GM12878 (cell line): ENCODE measurements around the gene ZFP91. TPM values are rescaled to one million over a fixed set of nuclear protein-coding genes. Genes with fewer than 3 reads are reported as not detected.

Source experiments
- ATAC-seq: fragments of 200-7000 bp; cut with Tn5 transposase; 3 replicates; pipeline ENCODE4 v1.9.1; 2020; ENCODE audit warnings: mild to moderate bottlenecking, moderate library complexity
- BruUV-seq: library from RNA; stranded (reverse); fragments of 400-500 nt; replicated peaks from 2 replicates; lab custom pipeline; 2021; lab: Mats Ljungman, UMichigan
- CTCF ChIA-PET: fragments of 300-600 bp; sonication (Branson Sonifier 250); formaldehyde crosslinking; extraction: SDS; loops from one replicate; lab custom pipeline; 2021; ENCODE audit warnings: inconsistent platforms; lab: Yijun Ruan, JAX
- POLR2A ChIA-PET: fragments of 350-600 bp; formaldehyde crosslinking; extraction: SDS; loops from one replicate; lab custom pipeline; 2021; ENCODE audit warnings: inconsistent platforms; lab: Charles Lee
- RAD21 ChIA-PET: fragments of 300-600 bp; sonication (Branson Sonifier 250); formaldehyde crosslinking; loops from one replicate; lab custom pipeline; 2023; ENCODE audit warnings: antibody characterized with exemption; ENCODE audit not compliant: unreplicated experiment; lab: Charles Lee
- SMC1A ChIA-PET: fragments of 300-600 bp; sonication (Branson Sonifier 250); formaldehyde crosslinking; loops from one replicate; lab custom pipeline; 2023; ENCODE audit not compliant: unreplicated experiment, uncharacterized antibody; lab: Charles Lee
- DNase-seq: peaks from one replicate; pipeline ENCODE4 v3.0.0-alpha.2; 2011; ENCODE audit warnings: low read depth, low spot score
- FAIRE-seq: peaks from 3 replicates; lab custom pipeline; 2011; peaks lifted over from hg19 to GRCh38; lab: Jason Lieb, UNC
- H2AFZ ChIP-seq: 2 replicates; pipeline ENCODE4 v1.6.0; 2011; ENCODE audit warnings: low read depth, low read length, control low read depth; ENCODE audit not compliant: control insufficient read depth
- H3K27ac ChIP-seq: 2 replicates; pipeline ENCODE4 v1.5.1; 2011; ENCODE audit warnings: control low read depth; ENCODE audit not compliant: control insufficient read depth, insufficient read depth
- H3K27me3 ChIP-seq, 2 experiments: replicated peaks in 1 of 2; 2 replicates each; pipeline versions ENCODE4 v1.6.0 to v1.6.1; 2011; ENCODE audit warnings: low read length in 1 of 2; ENCODE audit not compliant: control insufficient read depth in 2 of 2, insufficient read depth in 2 of 2
- H3K36me3 ChIP-seq, 2 experiments: 2 replicates each; pipeline ENCODE4 v1.5.1; 2011; ENCODE audit warnings: low read length in 1 of 2; ENCODE audit not compliant: control insufficient read depth in 2 of 2, insufficient read depth in 2 of 2
- H3K4me1 ChIP-seq: 2 replicates; pipeline ENCODE4 v1.6.1; 2011; ENCODE audit warnings: mild to moderate bottlenecking, low read length, moderate library complexity, mixed read lengths; ENCODE audit not compliant: control insufficient read depth, insufficient read depth
- H3K4me2 ChIP-seq: 2 replicates; pipeline ENCODE4 v1.6.0; 2011; ENCODE audit warnings: control low read depth; ENCODE audit not compliant: control insufficient read depth, insufficient read depth
- H3K4me3 ChIP-seq: fragments of 200-600 bp; sonication (generic); 2 replicates; pipeline ENCODE4 v1.5.1; 2016
- H3K79me2 ChIP-seq: 2 replicates; pipeline ENCODE4 v1.6.0; 2011; ENCODE audit warnings: low read length; ENCODE audit not compliant: control insufficient read depth, insufficient read depth
- H3K9ac ChIP-seq: 2 replicates; pipeline ENCODE4 v1.8.0; 2011; ENCODE audit warnings: low read length, control low read depth, mixed read lengths; ENCODE audit not compliant: control insufficient read depth, insufficient read depth
- H3K9me3 ChIP-seq: replicated peaks from 3 replicates; pipeline ENCODE4 v1.5.1; 2011; ENCODE audit warnings: mild to moderate bottlenecking, low read length; ENCODE audit not compliant: control insufficient read depth, insufficient read depth
- H4K20me1 ChIP-seq: 2 replicates; pipeline ENCODE4 v1.6.0; 2011; ENCODE audit not compliant: control insufficient read depth, insufficient read depth
- BCL11A ChIP-seq: IDR thresholded peaks from 2 replicates; pipeline ENCODE4 v1.6.1; 2011; ENCODE audit warnings: low read depth, low read length
- BMI1 ChIP-seq: fragments of 450-650 bp; IDR thresholded peaks from 2 replicates; pipeline ENCODE4 v1.6.1; 2016; ENCODE audit warnings: mild to moderate bottlenecking, moderate library complexity, borderline replicate concordance
- CHD1 ChIP-seq: IDR thresholded peaks from 2 replicates; pipeline ENCODE4 v1.6.1; 2012; ENCODE audit warnings: low read depth, low read length, improper control_type of control experiment
- CREM ChIP-seq: IDR thresholded peaks from 2 replicates; pipeline ENCODE4 v1.6.1; 2014; ENCODE audit warnings: antibody characterized with exemption, low read depth
- ETV6 ChIP-seq, 2 experiments: fragments of 450-650 bp in 1 of 2; IDR thresholded peaks in 1 of 2; conservative IDR thresholded peaks in 1 of 2; 2 replicates each; pipeline ENCODE4 v1.6.1; 2014; ENCODE audit warnings: antibody characterized with exemption in 1 of 2, borderline replicate concordance in 1 of 2, low read depth in 1 of 2, mild to moderate bottlenecking in 1 of 2, moderate library complexity in 1 of 2
- IKZF1 ChIP-seq: fragments of 450-650 bp; conservative IDR thresholded peaks from 2 replicates; pipeline ENCODE4 v1.6.1; 2017; ENCODE audit warnings: antibody characterized with exemption, mild to moderate bottlenecking
- IRF4 ChIP-seq: IDR thresholded peaks from 2 replicates; pipeline ENCODE4 v1.6.1; 2011; ENCODE audit warnings: low read depth, low read length
- PAX5 ChIP-seq: IDR thresholded peaks from 2 replicates; pipeline ENCODE4 v1.6.1; 2011; ENCODE audit warnings: low read depth, low read length, borderline replicate concordance
- RCOR1 ChIP-seq: conservative IDR thresholded peaks from 2 replicates; pipeline ENCODE4 v1.6.1; 2012; ENCODE audit warnings: low read depth, low read length, improper control_type of control experiment
- TARDBP ChIP-seq: IDR thresholded peaks from 2 replicates; pipeline ENCODE4 v1.6.1; 2016; ENCODE audit warnings: borderline replicate concordance
- ZNF622 ChIP-seq: fragments of 450-650 bp; IDR thresholded peaks from 2 replicates; pipeline ENCODE4 v1.6.1; 2017; ENCODE audit warnings: mild to moderate bottlenecking, inconsistent platforms
- WGBS: methylation state at CpG from one replicate; pipeline ENCODE4 v1.1.6; 2016; ENCODE audit warnings: low lambda C conversion rate; ENCODE audit not compliant: insufficient replicate concordance, insufficient coverage; ENCODE audit errors: missing lambda C conversion rate; 5-methylcytosine and 5-hydroxymethylcytosine counted together
- in situ Hi-C: fragments of 300-500 bp; cut with MboI; formaldehyde crosslinking; loops from 9 replicates; pipeline ENCODE4 v1.14.3; 2018; ENCODE audit warnings: mixed read lengths
- intact Hi-C: fragments of 100-400 bp; cut with micrococcal nuclease; formaldehyde crosslinking; loops from one replicate; pipeline ENCODE4 v1.14.2; 2022; ENCODE audit not compliant: unreplicated experiment
- polyA plus RNA-seq, 11 experiments: library from polyadenylated mRNA; depleted of rRNA in 4 of 11; unstranded in 6 of 11; stranded (reverse) in 5 of 11; fragments of >200 nt; fragmentation: Nextera tagmentation in 4 of 11; fragmentation: Illumina TruSeq in 1 of 11; extraction: Ambion mirVana in 4 of 11; extraction: Trizol in 1 of 11; gene quantifications; 1 replicate in 1 of 11; 2 replicates in 10 of 11; pipeline versions ENCODE4 v1.2.1 to v1.2.3, GENCODE V29; 2011 to 2016; ENCODE audit warnings: inconsistent platforms in 2 of 11, missing spikeins in 2 of 11, low read depth in 1 of 11
- total RNA-seq, 4 experiments: library from RNA; depleted of rRNA in 3 of 4; stranded (reverse); fragments of >200 nt in 3 of 4; fragmentation: Illumina TruSeq in 1 of 4; extraction: Trizol in 1 of 4; gene quantifications; 2 replicates each; pipeline versions ENCODE4 v1.2.1 to v1.2.3, GENCODE V29; 2013 to 2021
- TF ChIP-seq, protein P1 (sequence below): fragments of 450-650 bp; IDR thresholded peaks from 2 replicates; pipeline ENCODE4 v1.6.1; 2017; ENCODE audit warnings: mild to moderate bottlenecking
- TF ChIP-seq, protein P2 (sequence below): fragments of 450-650 bp; IDR thresholded peaks from 2 replicates; pipeline ENCODE4 v1.6.1; 2016; ENCODE audit warnings: mild to moderate bottlenecking, moderate library complexity, borderline replicate concordance
- TF ChIP-seq, protein P3 (sequence below): fragments of 450-650 bp; IDR thresholded peaks from 2 replicates; pipeline ENCODE4 v1.6.1; 2018; ENCODE audit warnings: mild to moderate bottlenecking, low read depth, moderate library complexity; ENCODE audit not compliant: partially characterized antibody

Gene ZFP91
- total and polyA plus RNA-seq, 10 of the 15 experiments (the other 5 are each of a cell fraction or from before 2014, with no cell fraction given) = 12.9 to 54.1 (median 31.7) TPM

GRCh38 chr11:58577555-58578135 lies 1.2 kb upstream of the ZFP91 start:
- ChIA-PET SMC1A (interaction anchor here (0.6 to 4.0 kb wide), 16 partner anchors 8 to 1101 kb away, joined by 3 to 49 read pairs (median 6); partner anchors contain the start of gene CNTF), CTCF (interaction anchor here (0.8 to 10.4 kb wide), 24 partner anchors 10 to 481 kb away, joined by 3 to 110 read pairs (median 9); partner anchors contain the start of gene CNTF), POLR2A (interaction anchor here (1.0 to 2.4 kb wide), 9 partner anchors 9 to 77 kb away, joined by 3 to 13 read pairs (median 5); partner anchors contain the start of gene CNTF), RAD21 (interaction anchor here (1.0 to 3.3 kb wide), 9 partner anchors 9 to 211 kb away, joined by 3 to 28 read pairs (median 8); no protein-coding TSS in a partner anchor)
- Histone ChIP-seq H3K79me2 (peaks cover 80% of the 10 kb centered on the region), H3K9ac (peak overlapping the region; percentile 100), H3K27me3 (no peaks in the 10 kb centered on the region), H4K20me1 (no peaks in the 10 kb centered on the region), H3K4me2 (peak overlapping the region; percentile 98), H3K4me1 (peaks cover 9% of the 10 kb centered on the region), H3K9me3 (no peaks in the 10 kb centered on the region), H2AFZ (no peak overlapping the region; the same call in 1 of the 2 replicates), H3K4me3 (peak overlapping the region; percentile 77), H3K36me3 (no peaks in the 10 kb centered on the region), H3K27ac (peak overlapping the region; percentile 99)
- intact Hi-C loops (loop anchor here (1.0 to 10.0 kb wide), 10 partner anchors 69 to 977 kb away; partner anchors contain the start of genes FAM111A, FAM111B and MPEG1), in situ Hi-C loops (loop anchor here (5.0 to 25.0 kb wide), 5 partner anchors 527 to 1240 kb away; partner anchors contain the start of genes FAM111B, P2RX3, PATL1 and SSRP1)
- FAIRE-seq = peak; percentile 27
- BruUV-seq = no TSS peak
- ATAC-seq = peak; percentile 55
- peak; percentile 66 for DNase-seq
- WGBS = 2% methylated on average over 21 of the region's 21 CpGs
- TF ChIP-seq PAX5 (peak; percentile 90), RCOR1 (no peak), TARDBP (peak; percentile 87; the same call in 1 of the 2 replicates), IKZF1 (no peak; the same call in 1 of the 2 replicates), CREM (peak; percentile 95), ETV6 (conservative IDR thresholded peaks at IDR 0.05 in 1 of 2, IDR thresholded peaks at IDR 0.05 in 1 of 2; ENCODE audit: borderline replicate concordance in 1 of 2, low read depth in 1 of 2) (peak in 1 of 2 experiments; percentile 87; a peak in 2 of 4 replicates), ZNF622 (no peak), BCL11A (peak; percentile 98), IRF4 (peak; percentile 39; the same call in 1 of the 2 replicates), BMI1 (peak; percentile 65; the same call in 1 of the 2 replicates), CHD1 (peak; percentile 90; the same call in 1 of the 2 replicates)
- TF ChIP-seq, protein P1, sequence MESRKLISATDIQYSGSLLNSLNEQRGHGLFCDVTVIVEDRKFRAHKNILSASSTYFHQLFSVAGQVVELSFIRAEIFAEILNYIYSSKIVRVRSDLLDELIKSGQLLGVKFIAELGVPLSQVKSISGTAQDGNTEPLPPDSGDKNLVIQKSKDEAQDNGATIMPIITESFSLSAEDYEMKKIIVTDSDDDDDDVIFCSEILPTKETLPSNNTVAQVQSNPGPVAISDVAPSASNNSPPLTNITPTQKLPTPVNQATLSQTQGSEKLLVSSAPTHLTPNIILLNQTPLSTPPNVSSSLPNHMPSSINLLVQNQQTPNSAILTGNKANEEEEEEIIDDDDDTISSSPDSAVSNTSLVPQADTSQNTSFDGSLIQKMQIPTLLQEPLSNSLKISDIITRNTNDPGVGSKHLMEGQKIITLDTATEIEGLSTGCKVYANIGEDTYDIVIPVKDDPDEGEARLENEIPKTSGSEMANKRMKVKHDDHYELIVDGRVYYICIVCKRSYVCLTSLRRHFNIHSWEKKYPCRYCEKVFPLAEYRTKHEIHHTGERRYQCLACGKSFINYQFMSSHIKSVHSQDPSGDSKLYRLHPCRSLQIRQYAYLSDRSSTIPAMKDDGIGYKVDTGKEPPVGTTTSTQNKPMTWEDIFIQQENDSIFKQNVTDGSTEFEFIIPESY = no peak
- TF ChIP-seq, protein P2, sequence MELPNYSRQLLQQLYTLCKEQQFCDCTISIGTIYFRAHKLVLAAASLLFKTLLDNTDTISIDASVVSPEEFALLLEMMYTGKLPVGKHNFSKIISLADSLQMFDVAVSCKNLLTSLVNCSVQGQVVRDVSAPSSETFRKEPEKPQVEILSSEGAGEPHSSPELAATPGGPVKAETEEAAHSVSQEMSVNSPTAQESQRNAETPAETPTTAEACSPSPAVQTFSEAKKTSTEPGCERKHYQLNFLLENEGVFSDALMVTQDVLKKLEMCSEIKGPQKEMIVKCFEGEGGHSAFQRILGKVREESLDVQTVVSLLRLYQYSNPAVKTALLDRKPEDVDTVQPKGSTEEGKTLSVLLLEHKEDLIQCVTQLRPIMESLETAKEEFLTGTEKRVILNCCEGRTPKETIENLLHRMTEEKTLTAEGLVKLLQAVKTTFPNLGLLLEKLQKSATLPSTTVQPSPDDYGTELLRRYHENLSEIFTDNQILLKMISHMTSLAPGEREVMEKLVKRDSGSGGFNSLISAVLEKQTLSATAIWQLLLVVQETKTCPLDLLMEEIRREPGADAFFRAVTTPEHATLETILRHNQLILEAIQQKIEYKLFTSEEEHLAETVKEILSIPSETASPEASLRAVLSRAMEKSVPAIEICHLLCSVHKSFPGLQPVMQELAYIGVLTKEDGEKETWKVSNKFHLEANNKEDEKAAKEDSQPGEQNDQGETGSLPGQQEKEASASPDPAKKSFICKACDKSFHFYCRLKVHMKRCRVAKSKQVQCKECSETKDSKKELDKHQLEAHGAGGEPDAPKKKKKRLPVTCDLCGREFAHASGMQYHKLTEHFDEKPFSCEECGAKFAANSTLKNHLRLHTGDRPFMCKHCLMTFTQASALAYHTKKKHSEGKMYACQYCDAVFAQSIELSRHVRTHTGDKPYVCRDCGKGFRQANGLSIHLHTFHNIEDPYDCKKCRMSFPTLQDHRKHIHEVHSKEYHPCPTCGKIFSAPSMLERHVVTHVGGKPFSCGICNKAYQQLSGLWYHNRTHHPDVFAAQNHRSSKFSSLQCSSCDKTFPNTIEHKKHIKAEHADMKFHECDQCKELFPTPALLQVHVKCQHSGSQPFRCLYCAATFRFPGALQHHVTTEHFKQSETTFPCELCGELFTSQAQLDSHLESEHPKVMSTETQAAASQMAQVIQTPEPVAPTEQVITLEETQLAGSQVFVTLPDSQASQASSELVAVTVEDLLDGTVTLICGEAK = peak; percentile 4; the same call in 1 of the 2 replicates
- TF ChIP-seq, protein P3, sequence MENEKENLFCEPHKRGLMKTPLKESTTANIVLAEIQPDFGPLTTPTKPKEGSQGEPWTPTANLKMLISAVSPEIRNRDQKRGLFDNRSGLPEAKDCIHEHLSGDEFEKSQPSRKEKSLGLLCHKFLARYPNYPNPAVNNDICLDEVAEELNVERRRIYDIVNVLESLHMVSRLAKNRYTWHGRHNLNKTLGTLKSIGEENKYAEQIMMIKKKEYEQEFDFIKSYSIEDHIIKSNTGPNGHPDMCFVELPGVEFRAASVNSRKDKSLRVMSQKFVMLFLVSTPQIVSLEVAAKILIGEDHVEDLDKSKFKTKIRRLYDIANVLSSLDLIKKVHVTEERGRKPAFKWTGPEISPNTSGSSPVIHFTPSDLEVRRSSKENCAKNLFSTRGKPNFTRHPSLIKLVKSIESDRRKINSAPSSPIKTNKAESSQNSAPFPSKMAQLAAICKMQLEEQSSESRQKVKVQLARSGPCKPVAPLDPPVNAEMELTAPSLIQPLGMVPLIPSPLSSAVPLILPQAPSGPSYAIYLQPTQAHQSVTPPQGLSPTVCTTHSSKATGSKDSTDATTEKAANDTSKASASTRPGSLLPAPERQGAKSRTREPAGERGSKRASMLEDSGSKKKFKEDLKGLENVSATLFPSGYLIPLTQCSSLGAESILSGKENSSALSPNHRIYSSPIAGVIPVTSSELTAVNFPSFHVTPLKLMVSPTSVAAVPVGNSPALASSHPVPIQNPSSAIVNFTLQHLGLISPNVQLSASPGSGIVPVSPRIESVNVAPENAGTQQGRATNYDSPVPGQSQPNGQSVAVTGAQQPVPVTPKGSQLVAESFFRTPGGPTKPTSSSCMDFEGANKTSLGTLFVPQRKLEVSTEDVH = no peak
